ENCODE results near the gene SELENOT. TPM values are rescaled to one million over a fixed set of nuclear protein-coding genes. Genes with fewer than 3 reads are reported as not detected.

SELENOT gene
- polyA plus RNA-seq, 1 of the 3 experiments (the other 2 are of a cell fraction): 143 TPM

DNA sequence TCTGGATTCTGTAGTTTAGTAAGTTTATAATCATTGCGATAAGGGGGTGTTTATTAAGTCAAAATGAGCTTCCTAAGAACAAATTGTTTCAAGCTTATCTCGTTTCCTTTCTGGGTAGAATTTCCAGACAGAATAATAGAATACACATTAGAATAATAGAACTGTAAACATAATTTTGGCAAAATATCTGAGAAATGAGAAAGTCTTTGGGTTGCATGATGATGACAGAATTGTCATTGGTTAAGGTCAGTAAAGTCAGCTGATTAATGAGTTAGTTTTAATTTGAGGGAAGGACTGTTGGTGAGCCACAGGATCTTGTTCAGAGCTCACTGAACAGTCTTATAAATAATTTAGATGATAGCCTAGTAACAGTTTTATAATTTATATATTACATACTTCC, 46.3 kb upstream of the SELENOT start (continued):
- TF ChIP-seq, protein P1, sequence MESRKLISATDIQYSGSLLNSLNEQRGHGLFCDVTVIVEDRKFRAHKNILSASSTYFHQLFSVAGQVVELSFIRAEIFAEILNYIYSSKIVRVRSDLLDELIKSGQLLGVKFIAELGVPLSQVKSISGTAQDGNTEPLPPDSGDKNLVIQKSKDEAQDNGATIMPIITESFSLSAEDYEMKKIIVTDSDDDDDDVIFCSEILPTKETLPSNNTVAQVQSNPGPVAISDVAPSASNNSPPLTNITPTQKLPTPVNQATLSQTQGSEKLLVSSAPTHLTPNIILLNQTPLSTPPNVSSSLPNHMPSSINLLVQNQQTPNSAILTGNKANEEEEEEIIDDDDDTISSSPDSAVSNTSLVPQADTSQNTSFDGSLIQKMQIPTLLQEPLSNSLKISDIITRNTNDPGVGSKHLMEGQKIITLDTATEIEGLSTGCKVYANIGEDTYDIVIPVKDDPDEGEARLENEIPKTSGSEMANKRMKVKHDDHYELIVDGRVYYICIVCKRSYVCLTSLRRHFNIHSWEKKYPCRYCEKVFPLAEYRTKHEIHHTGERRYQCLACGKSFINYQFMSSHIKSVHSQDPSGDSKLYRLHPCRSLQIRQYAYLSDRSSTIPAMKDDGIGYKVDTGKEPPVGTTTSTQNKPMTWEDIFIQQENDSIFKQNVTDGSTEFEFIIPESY (IDR thresholded peaks at IDR 0.05; ENCODE audit: borderline replicate concordance, low read depth): no peak

DNA sequence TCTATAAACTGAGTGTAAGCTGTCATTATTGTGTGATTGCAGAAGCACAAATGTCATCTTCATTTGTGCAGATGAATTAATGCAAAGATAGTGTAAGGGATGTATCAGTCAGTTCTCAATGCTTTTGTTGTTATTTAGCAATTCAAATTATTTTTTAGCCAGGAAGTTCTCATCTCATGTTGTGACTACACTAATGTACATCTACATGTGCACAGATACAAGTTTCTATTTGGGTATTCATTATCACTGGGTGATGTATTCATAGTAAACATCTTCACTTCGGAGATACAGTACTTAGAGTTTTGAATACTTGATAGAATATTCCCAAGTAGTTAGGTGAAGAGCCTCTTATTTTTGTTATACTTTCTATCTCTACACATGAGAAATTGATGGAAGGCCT, 45.4 kb upstream of the SELENOT start:
- Histone ChIP-seq H3K4me2 (no peak overlapping the region), H3K27me3 (ENCODE audit: insufficient read depth) (no peaks in the 10 kb centered on the region), H3F3A (replicated peaks; ENCODE audit: insufficient read depth) (peaks cover 9% of the 10 kb centered on the region), H3K36me3 (replicated peaks in 1 of 2; ENCODE audit: control insufficient read depth in 1 of 2, insufficient read depth in 2 of 2, low read length in 1 of 2) (peaks cover 36 to 74% of the 10 kb centered on the region in 2 experiments), H3K9me2 (no peaks in the 10 kb centered on the region), H2AFZ (ENCODE audit: low read depth) (no peak overlapping the region), H3K4me1 (ENCODE audit: control insufficient read depth in 1 of 2, insufficient read depth in 2 of 2, low read depth in 1 of 2, low read length in 1 of 2) (no peaks in the 10 kb centered on the region; a peak in 1 of 4 replicates), H4K20me1 (ENCODE audit: insufficient read depth) (no peaks in the 10 kb centered on the region), H3K27ac (ENCODE audit: low read depth in 2 of 2, low read length in 1 of 2) (no peak overlapping the region), H3K9me3 (no peaks in the 10 kb centered on the region), H3K9ac (no peak overlapping the region), H3K4me3 (ENCODE audit: low read depth in 2 of 2, low read length in 1 of 2) (no peak overlapping the region), H3K79me2 (ENCODE audit: insufficient read depth) (peaks cover 80% of the 10 kb centered on the region)
- 86% methylated on average over 1 of the region's 1 CpG for WGBS (ENCODE audit: low lambda C conversion rate)
- ChIA-PET CTCF (interaction anchor here (1.5 kb wide), 1 partner anchor 10 kb away, joined by 4 read pairs; no protein-coding TSS in a partner anchor), POLR2A (no interaction called here)
- DNase-seq: no peak
- TF ChIP-seq SMC3 (IDR thresholded peaks at IDR 0.05; ENCODE audit: low read depth, low read length): no peak
- TF ChIP-seq, protein P2, sequence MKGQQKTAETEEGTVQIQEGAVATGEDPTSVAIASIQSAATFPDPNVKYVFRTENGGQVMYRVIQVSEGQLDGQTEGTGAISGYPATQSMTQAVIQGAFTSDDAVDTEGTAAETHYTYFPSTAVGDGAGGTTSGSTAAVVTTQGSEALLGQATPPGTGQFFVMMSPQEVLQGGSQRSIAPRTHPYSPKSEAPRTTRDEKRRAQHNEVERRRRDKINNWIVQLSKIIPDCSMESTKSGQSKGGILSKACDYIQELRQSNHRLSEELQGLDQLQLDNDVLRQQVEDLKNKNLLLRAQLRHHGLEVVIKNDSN (IDR thresholded peaks at IDR 0.05; ENCODE audit: borderline replicate concordance, low read depth): no peak
- TF ChIP-seq FOXM1 (IDR thresholded peaks at IDR 0.05; ENCODE audit: low read depth): no peak
- no peak for TF ChIP-seq GABPA (IDR thresholded peaks at IDR 0.05; ENCODE audit: low read depth)

DNA sequence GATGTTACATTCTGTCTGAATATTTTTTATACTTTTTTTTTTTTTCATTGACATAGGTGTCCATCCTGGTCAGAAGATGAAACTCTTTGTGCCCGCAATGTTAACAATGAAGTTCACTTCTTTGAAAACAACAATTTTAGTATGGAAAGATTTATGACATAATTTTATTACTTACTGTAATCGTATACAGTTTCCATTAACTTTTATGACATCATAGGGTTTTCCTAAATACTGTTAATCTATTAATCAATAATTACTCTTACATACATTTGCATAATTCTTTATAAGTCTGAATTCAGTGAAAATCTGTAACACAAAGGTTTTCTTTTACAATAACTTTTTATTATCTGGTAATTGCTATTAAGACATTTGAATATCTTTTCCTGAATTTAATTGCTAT, 38.9 kb upstream of the SELENOT start:
- CTCF ChIA-PET: no interaction called here
- TF ChIP-seq TCF12 (IDR thresholded peaks at IDR 0.05): no peak
- TF ChIP-seq, protein P3, sequence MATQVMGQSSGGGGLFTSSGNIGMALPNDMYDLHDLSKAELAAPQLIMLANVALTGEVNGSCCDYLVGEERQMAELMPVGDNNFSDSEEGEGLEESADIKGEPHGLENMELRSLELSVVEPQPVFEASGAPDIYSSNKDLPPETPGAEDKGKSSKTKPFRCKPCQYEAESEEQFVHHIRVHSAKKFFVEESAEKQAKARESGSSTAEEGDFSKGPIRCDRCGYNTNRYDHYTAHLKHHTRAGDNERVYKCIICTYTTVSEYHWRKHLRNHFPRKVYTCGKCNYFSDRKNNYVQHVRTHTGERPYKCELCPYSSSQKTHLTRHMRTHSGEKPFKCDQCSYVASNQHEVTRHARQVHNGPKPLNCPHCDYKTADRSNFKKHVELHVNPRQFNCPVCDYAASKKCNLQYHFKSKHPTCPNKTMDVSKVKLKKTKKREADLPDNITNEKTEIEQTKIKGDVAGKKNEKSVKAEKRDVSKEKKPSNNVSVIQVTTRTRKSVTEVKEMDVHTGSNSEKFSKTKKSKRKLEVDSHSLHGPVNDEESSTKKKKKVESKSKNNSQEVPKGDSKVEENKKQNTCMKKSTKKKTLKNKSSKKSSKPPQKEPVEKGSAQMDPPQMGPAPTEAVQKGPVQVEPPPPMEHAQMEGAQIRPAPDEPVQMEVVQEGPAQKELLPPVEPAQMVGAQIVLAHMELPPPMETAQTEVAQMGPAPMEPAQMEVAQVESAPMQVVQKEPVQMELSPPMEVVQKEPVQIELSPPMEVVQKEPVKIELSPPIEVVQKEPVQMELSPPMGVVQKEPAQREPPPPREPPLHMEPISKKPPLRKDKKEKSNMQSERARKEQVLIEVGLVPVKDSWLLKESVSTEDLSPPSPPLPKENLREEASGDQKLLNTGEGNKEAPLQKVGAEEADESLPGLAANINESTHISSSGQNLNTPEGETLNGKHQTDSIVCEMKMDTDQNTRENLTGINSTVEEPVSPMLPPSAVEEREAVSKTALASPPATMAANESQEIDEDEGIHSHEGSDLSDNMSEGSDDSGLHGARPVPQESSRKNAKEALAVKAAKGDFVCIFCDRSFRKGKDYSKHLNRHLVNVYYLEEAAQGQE (IDR thresholded peaks at IDR 0.05; ENCODE audit: low read depth, low read length): no peak
- TF ChIP-seq, protein P1 (IDR thresholded peaks at IDR 0.05; ENCODE audit: borderline replicate concordance, low read depth): no peak
- TF ChIP-seq YY1 (IDR thresholded peaks at IDR 0.05; ENCODE audit: low read depth): no peak
- no peak for TF ChIP-seq EP300 (IDR thresholded peaks at IDR 0.05; ENCODE audit: borderline replicate concordance in 1 of 2, low read depth in 1 of 2, low read length in 1 of 2)
- no peak for TF ChIP-seq ELF1 (IDR thresholded peaks at IDR 0.05)
- TF ChIP-seq TEAD4 (IDR thresholded peaks at IDR 0.05; ENCODE audit: borderline replicate concordance, insufficient read depth): no peak
- TF ChIP-seq MEF2A (IDR thresholded peaks at IDR 0.05; ENCODE audit: borderline replicate concordance, low read depth): no peak
- TF ChIP-seq FOXM1 (IDR thresholded peaks at IDR 0.05; ENCODE audit: low read depth): no peak
- no peak for TF ChIP-seq RXRA (IDR thresholded peaks at IDR 0.05; ENCODE audit: borderline replicate concordance, low read depth)
- TF ChIP-seq FOSL2 (IDR thresholded peaks at IDR 0.05; ENCODE audit: borderline replicate concordance, low read depth): no peak
- no peak for TF ChIP-seq TAF1 (IDR thresholded peaks at IDR 0.05; ENCODE audit: borderline replicate concordance, low read depth, low read length)
- no peak for TF ChIP-seq SIN3A (IDR thresholded peaks at IDR 0.05; ENCODE audit: borderline replicate concordance, low read depth, low read length)
- no peak for TF ChIP-seq SMC3 (IDR thresholded peaks at IDR 0.05; ENCODE audit: low read depth, low read length)
- TF ChIP-seq GATA2 (CRISPR knock-in tag; IDR thresholded peaks at IDR 0.05): no peak
- TF ChIP-seq FOXJ3 (CRISPR knock-in tag; IDR thresholded peaks at IDR 0.05): no peak

More for the DNA sequence above, 38.9 kb upstream of the SELENOT start:
- Histone ChIP-seq H3K4me2 (no peak overlapping the region), H3K4me1 (ENCODE audit: control insufficient read depth in 1 of 2, insufficient read depth in 2 of 2, low read depth in 1 of 2, low read length in 1 of 2) (no peaks in the 10 kb centered on the region; a peak in 1 of 4 replicates), H3K27ac (ENCODE audit: low read depth in 2 of 2, low read length in 1 of 2) (no peak overlapping the region), H3K4me3 (ENCODE audit: low read depth in 2 of 2, low read length in 1 of 2) (no peak overlapping the region), H3K79me2 (ENCODE audit: insufficient read depth) (peaks cover 22% of the 10 kb centered on the region), H3K9ac (no peak overlapping the region), H3K36me3 (replicated peaks in 1 of 2; ENCODE audit: control insufficient read depth in 1 of 2, insufficient read depth in 2 of 2, low read length in 1 of 2) (peaks cover 63 to 78% of the 10 kb centered on the region in 2 experiments), H3F3A (replicated peaks; ENCODE audit: insufficient read depth) (peaks cover 13% of the 10 kb centered on the region), H2AFZ (ENCODE audit: low read depth) (no peak overlapping the region), H3K27me3 (ENCODE audit: insufficient read depth) (no peaks in the 10 kb centered on the region), H3K9me2 (no peaks in the 10 kb centered on the region), H4K20me1 (ENCODE audit: insufficient read depth) (no peaks in the 10 kb centered on the region), H3K9me3 (no peaks in the 10 kb centered on the region)
- 75% methylated on average over 2 of the region's 2 CpGs for WGBS (ENCODE audit: low lambda C conversion rate)
- POLR2A ChIA-PET: no interaction called here
- DNase-seq: no peak

Data from SK-N-SH (cell line).